Subcutaneous adipose tissue (tissue), 4 donors: ENCODE measurements around the gene SMARCB1. TPM values are rescaled to one million over a fixed set of nuclear protein-coding genes. Genes with fewer than 3 reads are reported as not detected.

Source experiments
- CTCF ChIP-seq: fragments of 450-650 bp; IDR thresholded peaks from one replicate; pipeline ENCODE4 v1.5.1; 2016; ENCODE audit warnings: low read depth, mild to moderate bottlenecking, control low read depth, antibody characterized with exemption, moderate library complexity
- total RNA-seq, 4 donors: library from RNA; depleted of rRNA; stranded (reverse); fragments of >200 nt; gene quantifications; one replicate each; pipeline ENCODE4 v1.1.0, GENCODE V29; 2016

The SMARCB1 gene
- total RNA-seq, 4 donors from 2014 or later = 26.3 to 84.2 (median 37.5) TPM

- TF ChIP-seq CTCF = no peak
Observed at GRCh38 chr22:23815541-23816155, 28.9 kb downstream of the SMARCB1 start.

GRCh38 chr22:23816156-23816976 is 29.6 kb downstream of the SMARCB1 start:
- TF ChIP-seq CTCF = no peak

GRCh38 chr22:23817146-23817545 is 30.4 kb downstream of the SMARCB1 start:
- no peak for TF ChIP-seq CTCF

- no peak for TF ChIP-seq CTCF
Observed at GRCh38 chr22:23818541-23818940, 31.8 kb downstream of the SMARCB1 start.

- TF ChIP-seq CTCF = no peak
Observed at GRCh38 chr22:23820748-23821211, 34.0 kb downstream of the SMARCB1 start.

GRCh38 chr22:23822101-23822671 is 35.4 kb downstream of the SMARCB1 start:
- no peak for TF ChIP-seq CTCF

- TF ChIP-seq CTCF = no peak
Observed at GRCh38 chr22:23823331-23823791, 36.6 kb downstream of the SMARCB1 start.
